Measurements from ENCODE around the gene FBXW8. TPM values are rescaled to one million over a fixed set of nuclear protein-coding genes. Genes with fewer than 3 reads are reported as not detected.

The FBXW8 gene
- total RNA-seq, 4 donors from 2014 or later: 7.8 to 29.9 (median 10.3) TPM

GRCh38 chr12:117014342-117014887 is 103.7 kb downstream of the FBXW8 start:
- Histone ChIP-seq H3K4me3 (no peak overlapping the region), H3K27me3 (no peaks in the 10 kb centered on the region), H3K4me1 (no peaks in the 10 kb centered on the region), H3K9me3 (peaks cover 0 to 6% of the 10 kb centered on the region in 2 donors), H3K36me3 (peaks cover 0 to 17% (median 0%) of the 10 kb centered on the region in 4 donors), H3K27ac (no peak overlapping the region)
- 90 to 95% methylated on average over 3 to 8 of the region's 8 CpGs for WGBS, 2 donors (ENCODE audit: low coverage in 1 of 2)
- intact Hi-C loops (cut with DNase I; ENCODE audit: low total_unique reads) (no loop called here), in situ Hi-C loops (cut with MboI; ENCODE audit: low pct_ligation_motif_present in 1 of 4, low pct_unique_long_range_greater_than_20kb in 1 of 4, low sequenced_read_pairs in 3 of 4) (no loop called here)
- TF ChIP-seq POLR2A (IDR thresholded peaks at IDR 0.05) (no peak), CTCF (IDR thresholded peaks at IDR 0.05) (no peak), EP300 (IDR thresholded peaks at IDR 0.05; ENCODE audit: low read depth) (no peak), POLR2AphosphoS5 (IDR thresholded peaks at IDR 0.05) (no peak)
- no peak for DNase-seq

DNA sequence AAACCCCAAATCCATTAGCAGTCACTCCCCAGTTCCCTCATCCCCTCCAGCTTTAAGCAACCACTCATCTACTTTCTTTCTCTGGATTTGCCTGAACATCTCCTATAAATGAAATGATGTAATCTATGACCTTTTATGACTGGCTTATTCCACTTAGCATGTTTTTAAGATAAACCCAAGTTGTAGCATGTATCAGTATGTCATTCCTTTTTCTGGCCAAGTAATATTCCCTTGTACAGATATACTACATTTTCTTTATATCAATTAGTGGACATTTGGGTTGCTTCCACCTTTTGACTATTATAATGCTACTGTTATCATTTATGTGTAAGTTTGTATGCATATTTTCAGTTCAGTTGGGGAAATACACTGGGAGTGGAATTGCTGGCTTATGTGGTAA is 105.1 kb downstream of the FBXW8 start:
- no peaks in the 10 kb centered on the region for H3K4me1 ChIP-seq
- H3K36me3 ChIP-seq: peaks cover 0 to 17% (median 0%) of the 10 kb centered on the region in 4 donors
- no peak overlapping the region for H3K27ac ChIP-seq
- intact Hi-C loops (cut with DNase I; ENCODE audit: low total_unique reads): no loop called here
- in situ Hi-C loops (cut with MboI; ENCODE audit: low pct_ligation_motif_present in 1 of 4, low pct_unique_long_range_greater_than_20kb in 1 of 4, low sequenced_read_pairs in 3 of 4): no loop called here
- no peak for DNase-seq
- TF ChIP-seq EP300 (IDR thresholded peaks at IDR 0.05; ENCODE audit: low read depth): no peak
- TF ChIP-seq POLR2AphosphoS5 (IDR thresholded peaks at IDR 0.05): no peak
- no peak for TF ChIP-seq CTCF (IDR thresholded peaks at IDR 0.05)
- TF ChIP-seq POLR2A (IDR thresholded peaks at IDR 0.05): no peak
- H3K9me3 ChIP-seq: peaks cover 0 to 6% of the 10 kb centered on the region in 2 donors
- H3K4me3 ChIP-seq: no peak overlapping the region
- no peaks in the 10 kb centered on the region for H3K27me3 ChIP-seq

DNA sequence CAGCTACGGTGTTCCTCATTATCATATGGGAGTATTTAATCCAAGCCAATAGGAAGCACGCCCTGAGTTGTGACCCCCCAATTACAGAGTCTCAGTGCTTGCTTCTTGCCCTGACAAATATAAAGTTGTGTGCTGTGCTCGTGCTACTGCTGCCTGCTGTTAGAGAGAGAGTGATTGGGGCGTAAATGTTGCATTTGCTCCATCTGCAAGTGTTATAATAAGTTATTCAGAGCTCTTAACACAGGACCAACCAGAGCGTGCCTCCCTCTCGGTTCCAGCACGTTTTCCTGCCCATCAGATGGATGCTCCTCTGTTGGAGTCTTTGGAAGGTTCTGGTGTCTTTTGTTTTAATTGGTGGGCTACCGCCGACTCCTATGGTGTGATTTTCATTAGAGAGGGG is 107.1 kb downstream of the FBXW8 start:
- TF ChIP-seq EP300 (IDR thresholded peaks at IDR 0.05; ENCODE audit: low read depth) (no peak), CTCF (IDR thresholded peaks at IDR 0.05) (no peak), POLR2A (IDR thresholded peaks at IDR 0.05) (no peak), POLR2AphosphoS5 (IDR thresholded peaks at IDR 0.05) (no peak)
- peaks cover 0 to 23% (median 0%) of the 10 kb centered on the region in 4 donors for H3K36me3 ChIP-seq
- in situ Hi-C loops (cut with MboI; ENCODE audit: low pct_ligation_motif_present in 1 of 4, low pct_unique_long_range_greater_than_20kb in 1 of 4, low sequenced_read_pairs in 3 of 4) (no loop called here), intact Hi-C loops (cut with DNase I; ENCODE audit: low total_unique reads) (no loop called here)
- DNase-seq: no peak
- H3K9me3 ChIP-seq: peaks cover 0 to 6% of the 10 kb centered on the region in 2 donors
- H3K4me3 ChIP-seq: no peak overlapping the region
- 90 to 93% methylated on average over 2 to 9 of the region's 9 CpGs for WGBS, 2 donors (ENCODE audit: low coverage in 1 of 2)
- no peaks in the 10 kb centered on the region for H3K27me3 ChIP-seq
- no peaks in the 10 kb centered on the region for H3K4me1 ChIP-seq
- H3K27ac ChIP-seq: no peak overlapping the region

- no peaks in the 10 kb centered on the region for H3K4me1 ChIP-seq
- no peaks in the 10 kb centered on the region for H3K27me3 ChIP-seq
- WGBS, 2 donors (ENCODE audit: low coverage in 1 of 2): 94 to 100% methylated on average over 2 to 14 of the region's 14 CpGs
- TF ChIP-seq POLR2AphosphoS5 (IDR thresholded peaks at IDR 0.05): no peak
- no peak for TF ChIP-seq EP300 (IDR thresholded peaks at IDR 0.05; ENCODE audit: low read depth)
- no peak for TF ChIP-seq CTCF (IDR thresholded peaks at IDR 0.05)
- TF ChIP-seq POLR2A (IDR thresholded peaks at IDR 0.05): no peak
- in situ Hi-C loops (cut with MboI; ENCODE audit: low pct_ligation_motif_present in 1 of 4, low pct_unique_long_range_greater_than_20kb in 1 of 4, low sequenced_read_pairs in 3 of 4) (no loop called here), intact Hi-C loops (cut with DNase I; ENCODE audit: low total_unique reads) (no loop called here)
- no peak overlapping the region for H3K27ac ChIP-seq
- DNase-seq: no peak
- no peak overlapping the region for H3K4me3 ChIP-seq
- H3K36me3 ChIP-seq: peaks cover 0 to 23% (median 0%) of the 10 kb centered on the region in 4 donors
- H3K9me3 ChIP-seq: peaks cover 0 to 2% of the 10 kb centered on the region in 2 donors
Observed at GRCh38 chr12:117018276-117018675, 107.5 kb downstream of the FBXW8 start.

All from transverse colon (tissue), 4 donors.